Stimulated activated CD8-positive, alpha-beta memory T cell treated with anti-CD3 and anti-CD28 coated beads, Interleukin-7, amount 100 ng/mL, for 48 hours (primary cell): Measurements from ENCODE around the gene LGALS16.
"Not testable (repeated sequence)": the region's sequence is repeated elsewhere in the genome, so short reads cannot be mapped to it uniquely, and the experiment has no call there.

ENCODE experiments used
- DNase-seq, 2 donors: peaks; one replicate each; pipeline ENCODE4 v3.0.0-alpha.2; 2020; ENCODE audit warnings: low read depth in 1 of 2; ENCODE audit errors: extremely low read depth in 1 of 2

LGALS16 gene

GRCh38 chr19:39677961-39678889, 22.5 kb downstream of the LGALS16 start:
- DNase-seq = no peak

- DNase-seq = peak in 1 of 2 donors; percentile 58
These were observed 23.5 kb downstream of the LGALS16 start for GRCh38 chr19:39679056-39679790.

DNA sequence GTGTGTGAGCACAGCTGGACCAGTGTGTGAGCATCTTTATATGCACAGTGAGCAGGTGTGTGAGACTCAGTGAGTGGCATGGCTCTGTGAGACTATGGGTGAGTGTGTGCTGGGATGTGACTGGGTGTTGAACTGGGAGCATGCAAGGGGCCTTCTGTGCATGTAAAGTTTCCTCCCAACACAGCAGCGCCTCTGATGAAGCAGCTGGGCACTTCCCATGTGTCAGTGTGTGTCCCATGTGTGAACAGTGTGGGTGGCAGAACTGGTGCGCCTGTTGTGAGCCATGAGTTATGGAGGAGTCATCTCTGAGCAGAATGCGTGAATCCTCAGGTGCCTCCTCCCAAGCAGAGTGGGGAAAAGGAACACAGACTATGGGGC, 24.1 kb downstream of the LGALS16 start:
- DNase-seq = peak in 1 of 2 donors; percentile 46

DNA sequence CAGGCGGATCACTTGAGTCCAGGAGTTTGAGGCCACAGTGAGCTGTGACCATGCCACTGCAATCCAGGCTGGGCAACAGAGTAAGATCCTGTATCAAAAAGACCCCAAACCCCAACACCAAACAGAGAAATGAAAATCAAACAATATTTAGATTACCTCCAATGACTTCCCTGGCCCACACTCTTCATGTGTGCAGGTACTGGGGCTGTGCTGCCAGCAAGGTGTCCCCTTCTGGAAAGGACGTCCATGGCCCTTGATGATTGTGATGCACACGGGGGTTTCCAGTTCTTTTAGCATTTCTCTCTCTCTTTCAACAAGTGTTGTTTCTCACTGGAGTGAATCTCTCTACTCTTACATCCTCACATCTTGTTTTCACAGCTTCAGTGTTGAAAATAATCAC, 24.9 kb downstream of the LGALS16 start:
- no peak for DNase-seq

GRCh38 chr19:39681416-39681815, 25.7 kb downstream of the LGALS16 start:
- DNase-seq = no peak

GRCh38 chr19:39684267-39684666, 28.6 kb downstream of the LGALS16 start:
- DNase-seq = no peak

GRCh38 chr19:39686739-39687138, 31.0 kb downstream of the LGALS16 start:
- DNase-seq = no peak

DNA sequence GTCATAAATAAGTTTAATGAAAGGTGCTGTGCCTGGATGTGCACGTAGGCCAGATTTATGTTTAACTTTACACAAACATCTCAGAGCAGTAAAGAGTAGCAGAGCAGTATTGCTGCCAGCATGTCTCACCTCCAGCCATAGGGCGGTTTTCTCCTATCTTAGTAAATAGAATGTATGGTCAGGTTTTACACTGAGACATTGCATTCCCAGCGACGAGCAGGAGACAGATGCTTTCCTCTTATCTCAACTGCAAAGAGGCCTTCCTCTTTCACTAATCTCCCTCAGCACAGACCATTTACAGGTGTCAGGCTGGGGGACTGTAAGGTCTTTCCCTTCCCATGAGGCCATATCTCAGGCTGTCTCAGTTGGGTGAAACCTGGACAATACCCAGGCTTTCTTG, 32.9 kb downstream of the LGALS16 start:
- DNase-seq = not testable (repeated sequence)

DNA sequence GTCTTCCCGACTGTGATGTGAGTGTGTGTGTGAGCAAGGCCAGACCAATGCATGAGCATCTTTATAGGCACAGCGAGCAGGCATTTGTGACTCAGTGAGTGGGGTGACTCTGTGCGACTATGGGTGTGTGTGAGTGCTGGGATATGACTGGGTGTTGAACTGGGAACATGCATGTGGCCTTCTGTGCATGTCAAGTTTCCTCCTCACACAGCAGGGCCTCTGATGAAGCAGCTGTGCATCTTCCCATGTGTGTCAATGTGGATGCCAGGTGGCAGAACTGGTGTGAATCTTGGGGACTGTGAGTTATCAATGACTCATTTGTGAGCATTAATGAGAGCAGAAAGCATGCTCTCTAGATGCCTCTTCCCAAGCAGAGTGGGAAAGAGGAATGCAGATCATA, 36.5 kb downstream of the LGALS16 start:
- no peak for DNase-seq

DNA sequence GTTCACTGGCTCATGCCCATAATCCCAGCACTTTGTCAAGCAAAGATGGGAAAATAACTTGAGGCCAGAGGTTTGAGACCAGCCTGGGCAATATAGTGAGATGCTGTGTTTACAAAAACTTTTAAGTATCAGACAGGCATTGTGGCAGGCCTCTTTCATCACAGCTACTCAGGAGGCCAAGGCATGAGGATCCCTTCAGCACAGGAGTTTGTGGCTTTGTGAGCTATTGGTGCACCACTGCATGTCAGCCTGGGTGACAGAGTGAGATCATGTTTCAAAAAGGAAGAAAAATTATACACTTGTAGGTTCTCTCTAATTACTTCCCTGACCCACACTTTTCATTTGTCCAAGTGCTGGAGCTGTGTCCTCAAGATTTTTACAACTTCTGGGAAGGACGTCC, 37.1 kb downstream of the LGALS16 start:
- DNase-seq = no peak

- no peak for DNase-seq
These were observed 40.0 kb downstream of the LGALS16 start for GRCh38 chr19:39695759-39696158.

GRCh38 chr19:39696387-39696786, 40.7 kb downstream of the LGALS16 start:
- no peak for DNase-seq

DNA sequence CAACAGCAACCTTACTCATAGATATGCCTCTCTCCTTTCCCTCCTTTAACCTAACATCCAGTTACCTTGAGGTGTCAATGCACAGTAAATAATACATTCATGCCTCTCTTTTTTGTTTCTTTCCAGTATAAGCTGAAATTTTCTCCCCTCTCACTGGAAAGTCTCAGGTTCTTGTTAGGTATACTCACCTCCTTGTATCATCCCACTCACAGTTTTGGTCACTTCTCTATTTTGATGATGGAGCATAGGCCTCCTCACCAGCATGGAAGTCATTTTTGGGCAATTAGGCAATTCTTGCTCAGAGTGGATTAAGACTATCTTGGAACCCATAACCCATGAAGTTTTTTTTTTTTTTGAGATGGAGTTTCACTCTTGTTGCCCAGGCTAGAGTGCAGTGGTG, 42.8 kb downstream of the LGALS16 start:
- no peak for DNase-seq

- DNase-seq = no peak
These were observed 45.6 kb downstream of the LGALS16 start for GRCh38 chr19:39701291-39701690.

- DNase-seq = peak in 1 of 2 donors; percentile 17
These were observed 48.7 kb downstream of the LGALS16 start, which contains the start of gene LGALS14 for GRCh38 chr19:39704181-39705044. Gene LGALS14, plus strand, starts transcription at chr19:39704481. Its CDS starts 48 bp downstream, at chr19:39704529.

DNA sequence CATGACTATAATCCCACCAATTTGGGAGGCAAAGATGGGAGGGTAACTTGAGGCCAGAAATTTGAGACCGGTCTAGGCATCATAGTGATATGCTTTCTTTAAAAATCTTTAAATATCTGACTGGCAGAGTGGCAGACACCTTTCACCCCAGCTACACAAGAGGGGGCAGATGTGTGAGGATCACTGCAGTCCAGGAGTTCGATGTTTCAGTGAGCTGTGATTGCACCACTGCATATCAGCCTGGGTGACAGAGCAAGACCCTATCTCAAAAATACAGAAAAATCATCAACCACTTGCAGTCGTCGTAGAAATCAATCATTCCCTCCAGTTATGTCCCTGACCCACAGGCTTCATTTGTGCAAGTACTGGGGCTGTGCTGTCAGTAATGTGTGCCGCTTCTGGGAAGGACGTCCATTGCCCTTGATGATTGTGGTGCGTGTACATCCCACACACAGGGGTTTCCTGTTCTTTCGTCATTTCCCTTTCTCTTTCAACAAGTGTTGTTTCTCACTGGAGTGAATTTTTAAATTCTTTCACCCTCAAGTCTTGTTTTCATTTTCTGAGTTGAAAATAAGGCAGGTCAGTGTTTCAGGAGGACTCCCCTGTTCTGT, 50.0 kb downstream of the LGALS16 start:
- no peak for DNase-seq

DNA sequence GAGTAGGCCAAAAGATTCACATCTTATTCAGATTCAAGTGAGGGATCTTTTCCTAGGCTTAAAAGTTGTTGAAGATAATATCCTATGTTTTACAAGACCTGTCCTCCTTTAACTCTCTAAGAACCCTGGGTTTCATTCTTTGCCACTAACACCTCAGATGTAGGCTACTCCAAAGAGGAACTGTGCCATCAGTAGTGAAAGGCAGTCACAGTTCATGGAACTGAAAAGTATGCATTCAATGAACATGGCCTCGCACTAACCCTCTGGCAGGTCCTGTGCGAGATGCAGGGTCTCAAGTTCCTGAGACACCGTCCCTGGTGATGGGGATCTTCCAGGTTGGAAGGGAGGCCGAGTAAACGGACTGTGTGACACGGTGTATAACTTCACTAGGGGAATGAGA, 52.9 kb downstream of the LGALS16 start:
- no peak for DNase-seq

- no peak for DNase-seq
These were observed 53.5 kb downstream of the LGALS16 start for GRCh38 chr19:39709026-39709872.
